ENCODE measurements around the gene KRTAP5-1. TPM values are rescaled to one million over a fixed set of nuclear protein-coding genes. Genes with fewer than 3 reads are reported as not detected.
A peak's percentile ranks its signal among the peaks of the same experiment; 100 is the strongest.

The KRTAP5-1 gene
- total RNA-seq, 1 experiment from 2014 or later, result not detected

- Histone ChIP-seq H3K9me2 (ENCODE audit: insufficient read depth) (no peaks in the 10 kb centered on the region), H3K27me3 (ENCODE audit: insufficient read depth, low read length) (no peaks in the 10 kb centered on the region), H3K79me2 (ENCODE audit: insufficient read depth, low read length) (no peaks in the 10 kb centered on the region), H3K4me2 (ENCODE audit: low read length) (peak overlapping the region; percentile 41; the same call in 1 of the 2 replicates), H3K4me1 (ENCODE audit: control insufficient read depth in 1 of 2, insufficient read depth in 2 of 2, low read length in 2 of 2) (peaks cover 33 to 37% of the 10 kb centered on the region in 2 experiments), H4K20me1 (ENCODE audit: insufficient read depth) (no peaks in the 10 kb centered on the region), H2AFZ (ENCODE audit: low read depth, low read length, poor library complexity, severe bottlenecking) (no peak overlapping the region), H3K36me3 (ENCODE audit: control insufficient read depth in 1 of 2, insufficient read depth in 2 of 2, low read length in 2 of 2) (no peaks in the 10 kb centered on the region; a peak in 1 of 4 replicates), H3K9ac (ENCODE audit: low read length) (no peak overlapping the region), H3K27ac (ENCODE audit: low read depth, low read length) (peak overlapping the region; percentile 75), H3K9me3 (ENCODE audit: control insufficient read depth in 1 of 2, insufficient read depth in 1 of 2, low read depth in 1 of 2, low read length in 2 of 2) (no peaks in the 10 kb centered on the region), H3K4me3 (replicated peaks in 1 of 2; ENCODE audit: low read depth in 1 of 2, low read length in 2 of 2) (no peak overlapping the region)
- no peak for TF ChIP-seq ZNF274 (IDR thresholded peaks at IDR 0.05; ENCODE audit: low read depth, low read length)
- no peak for TF ChIP-seq POLR2AphosphoS5 (IDR thresholded peaks at IDR 0.05; ENCODE audit: low read depth, low read length)
- TF ChIP-seq REST (IDR thresholded peaks at IDR 0.05; ENCODE audit: low read depth), result no peak
- TF ChIP-seq CEBPB (IDR thresholded peaks at IDR 0.05; ENCODE audit: low read depth), result no peak
- no peak for TF ChIP-seq SRF (IDR thresholded peaks at IDR 0.05; ENCODE audit: low read depth)
- DNase-seq (ENCODE audit: low read depth, low spot score), result no peak
- peak; percentile 14; the same call in 1 of the 2 replicates for ATAC-seq
- POLR2A ChIA-PET, result interaction anchor here (0.7 to 1.0 kb wide), 2 partner anchors 11 to 14 kb away, joined by 3 to 9 read pairs; no protein-coding TSS in a partner anchor
- BruUV-seq (replicated peaks), result no TSS peak
- CTCF ChIA-PET, result interaction anchor here (1.0 to 2.0 kb wide), 3 partner anchors 12 to 15 kb away, joined by 5 to 19 read pairs (median 9); no protein-coding TSS in a partner anchor
- RAD21 ChIA-PET (ENCODE audit: low non-redundant PET in 1 of 2, low total read pairs in 2 of 2, uncharacterized antibody in 2 of 2, unreplicated experiment in 2 of 2), result no interaction called here
- intact Hi-C loops (cut with micrococcal nuclease), result no loop called here
Measured at GRCh38 chr11:1559111-1559951, 25.8 kb downstream of the KRTAP5-1 start.

Data from HCT116 (cell line).